GM23338 (cell line): ENCODE data around the gene CPE.

ENCODE experiments used
- CREB1 ChIP-seq: fragments of 250-450 bp; sonication (Bioruptor Pico); IDR thresholded peaks from 2 replicates; pipeline ENCODE4 v1.5.0; 2020; ENCODE audit warnings: low read depth, mild to moderate bottlenecking, moderate library complexity
- CTCF ChIP-seq, 2 experiments: fragments of 200-600 bp in 1 of 2; sonication (generic) in 1 of 2; conservative IDR thresholded peaks; 2 replicates each; pipeline versions ENCODE4 v1.5.1 to v1.6.1; 2016 to 2017; ENCODE audit warnings: antibody characterized with exemption in 2 of 2, low read depth in 2 of 2, mild to moderate bottlenecking in 2 of 2, moderate library complexity in 1 of 2
- ETS1 ChIP-seq: IDR thresholded peaks from 2 replicates; pipeline ENCODE4 v1.6.1; 2016; ENCODE audit warnings: antibody characterized with exemption
- EZH2 ChIP-seq: fragments of 200-600 bp; sonication (generic); IDR thresholded peaks from one replicate; pipeline ENCODE4 v1.8.0; 2017; ENCODE audit warnings: antibody characterized with exemption, mild to moderate bottlenecking, low read depth; ENCODE audit not compliant: unreplicated experiment
- EZH2phosphoT487 ChIP-seq: fragments of 200-600 bp; sonication (generic); IDR thresholded peaks from one replicate; pipeline ENCODE4 v1.8.1; 2018; ENCODE audit warnings: antibody characterized with exemption; ENCODE audit not compliant: unreplicated experiment
- POLR2AphosphoS5 ChIP-seq: IDR thresholded peaks from 2 replicates; pipeline ENCODE4 v1.6.1; 2016; ENCODE audit warnings: antibody characterized with exemption, low read depth
- REST ChIP-seq: IDR thresholded peaks from one replicate; pipeline ENCODE4 v1.6.1; 2018; ENCODE audit warnings: antibody characterized with exemption; ENCODE audit not compliant: unreplicated experiment
- ZNF331 ChIP-seq: fragments of 250-450 bp; sonication (Bioruptor Pico); IDR thresholded peaks from 2 replicates; pipeline ENCODE4 v1.5.0; 2020; ENCODE audit warnings: low read depth, mild to moderate bottlenecking, moderate library complexity
- TF ChIP-seq, protein P1 (sequence below): fragments of 250-450 bp; sonication (Bioruptor Pico); IDR thresholded peaks from 2 replicates; pipeline ENCODE4 v1.5.0; 2020; ENCODE audit warnings: mild to moderate bottlenecking, moderate library complexity

GRCh38 chr4:165393051-165393450, 14.2 kb downstream of the CPE start:
- TF ChIP-seq CTCF (conservative IDR thresholded peaks at IDR 0.05; ENCODE audit: low read depth in 2 of 2) (no peak), POLR2AphosphoS5 (no peak), REST (no peak), EZH2phosphoT487 (no peak), ETS1 (no peak), EZH2 (no peak), ZNF331 (CRISPR knock-in tag) (no peak), CREB1 (CRISPR knock-in tag) (no peak)
- TF ChIP-seq, protein P1, sequence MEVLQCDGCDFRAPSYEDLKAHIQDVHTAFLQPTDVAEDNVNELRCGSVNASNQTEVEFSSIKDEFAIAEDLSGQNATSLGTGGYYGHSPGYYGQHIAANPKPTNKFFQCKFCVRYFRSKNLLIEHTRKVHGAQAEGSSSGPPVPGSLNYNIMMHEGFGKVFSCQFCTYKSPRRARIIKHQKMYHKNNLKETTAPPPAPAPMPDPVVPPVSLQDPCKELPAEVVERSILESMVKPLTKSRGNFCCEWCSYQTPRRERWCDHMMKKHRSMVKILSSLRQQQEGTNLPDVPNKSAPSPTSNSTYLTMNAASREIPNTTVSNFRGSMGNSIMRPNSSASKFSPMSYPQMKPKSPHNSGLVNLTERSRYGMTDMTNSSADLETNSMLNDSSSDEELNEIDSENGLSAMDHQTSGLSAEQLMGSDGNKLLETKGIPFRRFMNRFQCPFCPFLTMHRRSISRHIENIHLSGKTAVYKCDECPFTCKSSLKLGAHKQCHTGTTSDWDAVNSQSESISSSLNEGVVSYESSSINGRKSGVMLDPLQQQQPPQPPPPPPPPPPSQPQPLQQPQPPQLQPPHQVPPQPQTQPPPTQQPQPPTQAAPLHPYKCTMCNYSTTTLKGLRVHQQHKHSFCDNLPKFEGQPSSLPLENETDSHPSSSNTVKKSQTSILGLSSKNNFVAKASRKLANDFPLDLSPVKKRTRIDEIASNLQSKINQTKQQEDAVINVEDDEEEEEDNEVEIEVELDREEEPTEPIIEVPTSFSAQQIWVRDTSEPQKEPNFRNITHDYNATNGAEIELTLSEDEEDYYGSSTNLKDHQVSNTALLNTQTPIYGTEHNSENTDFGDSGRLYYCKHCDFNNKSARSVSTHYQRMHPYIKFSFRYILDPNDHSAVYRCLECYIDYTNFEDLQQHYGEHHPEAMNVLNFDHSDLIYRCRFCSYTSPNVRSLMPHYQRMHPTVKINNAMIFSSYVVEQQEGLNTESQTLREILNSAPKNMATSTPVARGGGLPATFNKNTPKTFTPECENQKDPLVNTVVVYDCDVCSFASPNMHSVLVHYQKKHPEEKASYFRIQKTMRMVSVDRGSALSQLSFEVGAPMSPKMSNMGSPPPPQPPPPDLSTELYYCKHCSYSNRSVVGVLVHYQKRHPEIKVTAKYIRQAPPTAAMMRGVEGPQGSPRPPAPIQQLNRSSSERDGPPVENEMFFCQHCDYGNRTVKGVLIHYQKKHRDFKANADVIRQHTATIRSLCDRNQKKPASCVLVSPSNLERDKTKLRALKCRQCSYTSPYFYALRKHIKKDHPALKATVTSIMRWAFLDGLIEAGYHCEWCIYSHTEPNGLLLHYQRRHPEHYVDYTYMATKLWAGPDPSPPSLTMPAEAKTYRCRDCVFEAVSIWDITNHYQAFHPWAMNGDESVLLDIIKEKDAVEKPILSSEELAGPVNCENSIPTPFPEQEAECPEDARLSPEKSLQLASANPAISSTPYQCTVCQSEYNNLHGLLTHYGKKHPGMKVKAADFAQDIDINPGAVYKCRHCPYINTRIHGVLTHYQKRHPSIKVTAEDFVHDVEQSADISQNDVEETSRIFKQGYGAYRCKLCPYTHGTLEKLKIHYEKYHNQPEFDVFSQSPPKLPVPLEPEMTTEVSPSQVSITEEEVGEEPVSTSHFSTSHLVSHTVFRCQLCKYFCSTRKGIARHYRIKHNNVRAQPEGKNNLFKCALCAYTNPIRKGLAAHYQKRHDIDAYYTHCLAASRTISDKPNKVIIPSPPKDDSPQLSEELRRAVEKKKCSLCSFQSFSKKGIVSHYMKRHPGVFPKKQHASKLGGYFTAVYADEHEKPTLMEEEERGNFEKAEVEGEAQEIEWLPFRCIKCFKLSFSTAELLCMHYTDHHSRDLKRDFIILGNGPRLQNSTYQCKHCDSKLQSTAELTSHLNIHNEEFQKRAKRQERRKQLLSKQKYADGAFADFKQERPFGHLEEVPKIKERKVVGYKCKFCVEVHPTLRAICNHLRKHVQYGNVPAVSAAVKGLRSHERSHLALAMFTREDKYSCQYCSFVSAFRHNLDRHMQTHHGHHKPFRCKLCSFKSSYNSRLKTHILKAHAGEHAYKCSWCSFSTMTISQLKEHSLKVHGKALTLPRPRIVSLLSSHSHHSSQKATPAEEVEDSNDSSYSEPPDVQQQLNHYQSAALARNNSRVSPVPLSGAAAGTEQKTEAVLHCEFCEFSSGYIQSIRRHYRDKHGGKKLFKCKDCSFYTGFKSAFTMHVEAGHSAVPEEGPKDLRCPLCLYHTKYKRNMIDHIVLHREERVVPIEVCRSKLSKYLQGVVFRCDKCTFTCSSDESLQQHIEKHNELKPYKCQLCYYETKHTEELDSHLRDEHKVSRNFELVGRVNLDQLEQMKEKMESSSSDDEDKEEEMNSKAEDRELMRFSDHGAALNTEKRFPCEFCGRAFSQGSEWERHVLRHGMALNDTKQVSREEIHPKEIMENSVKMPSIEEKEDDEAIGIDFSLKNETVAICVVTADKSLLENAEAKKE (CRISPR knock-in tag) = no peak
